HG02943 (cell line): ENCODE data around the gene RAN.
"Not testable (repeated sequence)": the region's sequence is repeated elsewhere in the genome, so short reads cannot be mapped to it uniquely, and the experiment has no call there.

Experiments used
- ATAC-seq: cut with Tn5 transposase; IDR thresholded peaks from one replicate; pipeline ENCODE4 v1.9.1; 2021; ENCODE audit warnings: mild to moderate bottlenecking, low read depth, moderate library complexity; ENCODE audit not compliant: unreplicated experiment

Gene RAN

GRCh38 chr12:130848785-130849305 is 23.0 kb upstream of the RAN start:
- ATAC-seq, result not testable (repeated sequence)

GRCh38 chr12:130849561-130850417 is 22.1 kb upstream of the RAN start:
- no peak for ATAC-seq

- no peak for ATAC-seq
These were observed 21.3 kb upstream of the RAN start for GRCh38 chr12:130850418-130851021.

- no peak for ATAC-seq
These were observed 15.8 kb upstream of the RAN start for GRCh38 chr12:130856088-130856487.

GRCh38 chr12:130858084-130858483 is 13.8 kb upstream of the RAN start:
- ATAC-seq, result no peak

GRCh38 chr12:130859161-130859560 is 12.7 kb upstream of the RAN start:
- ATAC-seq, result no peak

- no peak for ATAC-seq
These were observed 11.6 kb upstream of the RAN start for GRCh38 chr12:130860311-130860710.

GRCh38 chr12:130862161-130862560 is 9.7 kb upstream of the RAN start:
- ATAC-seq, result no peak

- ATAC-seq, result not testable (repeated sequence)
These were observed 9.1 kb upstream of the RAN start for GRCh38 chr12:130862771-130863170.

GRCh38 chr12:130863298-130863697 is 8.6 kb upstream of the RAN start:
- ATAC-seq, result no peak

- ATAC-seq, result no peak
These were observed 3.5 kb upstream of the RAN start for GRCh38 chr12:130868412-130868811.

GRCh38 chr12:130870442-130871285 is 1.2 kb upstream of the RAN start:
- ATAC-seq, result peak; percentile 57

- peak; percentile 18 for ATAC-seq
These were observed 572 bp downstream of the RAN start for GRCh38 chr12:130872179-130873096.

GRCh38 chr12:130873106-130873795 is 1.4 kb downstream of the RAN start:
- no peak for ATAC-seq

GRCh38 chr12:130873825-130874224 is 2.0 kb downstream of the RAN start:
- no peak for ATAC-seq

- ATAC-seq, result no peak
These were observed 2.8 kb downstream of the RAN start for GRCh38 chr12:130874696-130875095.

GRCh38 chr12:130875193-130875592 is 3.3 kb downstream of the RAN start:
- no peak for ATAC-seq

GRCh38 chr12:130875708-130876107 is 3.8 kb downstream of the RAN start:
- ATAC-seq, result not testable (repeated sequence)

GRCh38 chr12:130876297-130876696 is 4.4 kb downstream of the RAN start:
- ATAC-seq, result no peak
